ENCODE measurements around the gene CFAP97D2. TPM values are rescaled to one million over a fixed set of nuclear protein-coding genes. Genes with fewer than 3 reads are reported as not detected.

CFAP97D2 gene
- total RNA-seq, 1 donor from 2014 or later, result not detected

DNA sequence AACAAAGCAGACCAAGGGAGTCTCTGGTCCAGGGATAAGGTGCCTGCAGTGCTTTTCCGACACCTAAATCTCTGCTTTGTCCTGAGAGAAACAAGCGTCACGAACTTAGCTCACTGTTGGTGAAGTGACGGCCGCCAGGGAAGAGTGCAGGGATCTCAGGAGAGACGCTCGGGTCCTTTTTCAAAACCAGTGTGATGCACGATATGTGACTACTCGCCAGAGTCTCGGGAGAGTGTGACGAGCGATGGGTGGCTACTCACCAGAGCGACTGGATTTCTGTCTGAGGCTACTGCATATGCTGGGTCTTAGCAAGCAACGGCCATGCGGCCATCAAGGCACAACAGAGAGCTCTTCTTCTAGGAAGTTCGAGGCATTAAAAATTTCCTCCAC, 16.5 kb upstream of the CFAP97D2 start:
- no peak for DNase-seq (ENCODE audit: low read depth)
- TF ChIP-seq, protein P1, sequence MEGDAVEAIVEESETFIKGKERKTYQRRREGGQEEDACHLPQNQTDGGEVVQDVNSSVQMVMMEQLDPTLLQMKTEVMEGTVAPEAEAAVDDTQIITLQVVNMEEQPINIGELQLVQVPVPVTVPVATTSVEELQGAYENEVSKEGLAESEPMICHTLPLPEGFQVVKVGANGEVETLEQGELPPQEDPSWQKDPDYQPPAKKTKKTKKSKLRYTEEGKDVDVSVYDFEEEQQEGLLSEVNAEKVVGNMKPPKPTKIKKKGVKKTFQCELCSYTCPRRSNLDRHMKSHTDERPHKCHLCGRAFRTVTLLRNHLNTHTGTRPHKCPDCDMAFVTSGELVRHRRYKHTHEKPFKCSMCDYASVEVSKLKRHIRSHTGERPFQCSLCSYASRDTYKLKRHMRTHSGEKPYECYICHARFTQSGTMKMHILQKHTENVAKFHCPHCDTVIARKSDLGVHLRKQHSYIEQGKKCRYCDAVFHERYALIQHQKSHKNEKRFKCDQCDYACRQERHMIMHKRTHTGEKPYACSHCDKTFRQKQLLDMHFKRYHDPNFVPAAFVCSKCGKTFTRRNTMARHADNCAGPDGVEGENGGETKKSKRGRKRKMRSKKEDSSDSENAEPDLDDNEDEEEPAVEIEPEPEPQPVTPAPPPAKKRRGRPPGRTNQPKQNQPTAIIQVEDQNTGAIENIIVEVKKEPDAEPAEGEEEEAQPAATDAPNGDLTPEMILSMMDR (conservative IDR thresholded peaks at IDR 0.05; ENCODE audit: low read depth, low read length), result no peak
- no peak overlapping the region for H3K4me3 ChIP-seq (ENCODE audit: low read depth, low read length)

GRCh38 chr13:114164053-114164452, 15.0 kb upstream of the CFAP97D2 start:
- no peak for DNase-seq (ENCODE audit: low read depth)
- no peak overlapping the region for H3K4me3 ChIP-seq (ENCODE audit: low read depth, low read length)
- TF ChIP-seq, protein P1 (conservative IDR thresholded peaks at IDR 0.05; ENCODE audit: low read depth, low read length), result no peak

DNA sequence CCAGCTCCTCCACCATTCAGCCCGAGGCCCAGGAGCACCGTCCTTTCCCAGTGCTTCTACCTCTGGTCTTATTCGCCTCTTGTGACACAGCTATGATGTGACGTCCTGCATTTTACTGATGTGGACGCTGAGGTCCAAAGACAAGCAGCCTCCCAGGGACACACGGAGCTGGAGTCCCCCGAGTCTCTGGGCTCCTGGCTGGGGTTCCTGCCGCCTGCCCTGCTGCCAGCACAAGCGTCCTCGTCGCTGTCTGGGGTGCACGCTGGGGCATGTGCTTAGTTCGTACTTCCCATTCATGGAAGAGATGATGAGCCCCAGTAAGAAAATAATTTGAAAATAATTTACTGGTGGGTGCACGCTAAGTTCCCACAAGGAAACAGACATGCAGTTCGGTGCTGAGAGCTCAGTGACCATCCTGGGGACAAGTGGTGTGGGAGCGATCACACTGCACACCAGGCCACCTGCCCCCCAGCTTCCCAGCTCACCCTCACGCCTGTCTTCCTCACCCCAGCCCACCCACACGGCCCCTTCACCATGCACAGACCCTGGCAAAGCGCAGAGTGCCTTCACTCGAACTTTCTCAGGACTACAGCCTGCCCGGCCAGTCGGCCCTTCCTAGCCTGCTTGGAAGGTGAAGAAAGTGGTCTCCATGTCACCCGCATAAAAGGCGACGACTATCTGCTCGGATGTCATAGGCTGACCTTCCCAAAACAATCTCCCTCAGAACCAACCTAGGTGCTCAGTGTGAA, 14.2 kb upstream of the CFAP97D2 start:
- TF ChIP-seq, protein P1 (conservative IDR thresholded peaks at IDR 0.05; ENCODE audit: low read depth, low read length), result no peak
- no peak overlapping the region for H3K4me3 ChIP-seq (ENCODE audit: low read depth, low read length)
- DNase-seq (ENCODE audit: low read depth), result no peak

DNA sequence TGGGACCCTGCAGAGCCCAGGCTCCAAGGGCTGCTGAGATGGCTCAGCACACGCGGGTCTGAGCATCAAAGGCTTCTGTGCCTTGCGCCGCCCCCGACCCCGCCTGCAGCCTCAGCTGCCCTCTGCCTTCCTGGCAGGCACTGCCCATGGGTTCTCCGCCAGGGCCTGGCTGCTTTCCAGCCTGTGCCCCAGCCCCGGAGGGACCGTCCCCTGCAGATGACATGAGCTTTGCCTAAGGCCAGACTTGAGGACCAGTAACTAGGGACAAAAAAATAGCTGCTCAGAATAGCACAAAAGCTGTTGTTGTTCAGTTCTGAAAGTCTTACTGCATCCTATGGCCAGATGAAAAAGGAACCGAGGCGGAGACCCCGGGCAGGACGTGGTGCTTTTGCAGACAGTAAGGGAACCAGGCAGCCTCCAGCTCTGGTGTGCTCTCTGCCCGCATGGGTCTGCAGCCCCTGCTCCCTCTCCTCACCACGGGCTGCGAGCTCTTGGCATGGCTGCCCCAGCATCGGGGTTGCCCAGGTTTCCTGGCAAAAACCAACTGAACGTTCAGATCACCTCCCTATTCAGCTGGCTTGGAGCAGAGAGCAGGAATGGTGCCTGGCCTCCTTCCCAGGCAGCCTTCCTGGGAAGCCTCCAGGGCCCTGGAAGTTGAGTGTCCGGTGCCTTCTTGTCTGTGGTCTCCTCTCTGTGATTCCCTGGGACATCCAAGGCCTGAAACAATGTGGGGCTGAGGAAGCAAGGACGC, 12.5 kb upstream of the CFAP97D2 start:
- no peak overlapping the region for H3K4me3 ChIP-seq (ENCODE audit: low read depth, low read length)
- TF ChIP-seq, protein P1 (conservative IDR thresholded peaks at IDR 0.05; ENCODE audit: low read depth, low read length), result no peak
- DNase-seq (ENCODE audit: low read depth), result no peak

- no peak for DNase-seq (ENCODE audit: low read depth)
- TF ChIP-seq, protein P1 (conservative IDR thresholded peaks at IDR 0.05; ENCODE audit: low read depth, low read length), result no peak
- H3K4me3 ChIP-seq (ENCODE audit: low read depth, low read length), result no peak overlapping the region
Observed at GRCh38 chr13:114167426-114167825, 11.6 kb upstream of the CFAP97D2 start.

- TF ChIP-seq, protein P1 (conservative IDR thresholded peaks at IDR 0.05; ENCODE audit: low read depth, low read length), result no peak
- no peak overlapping the region for H3K4me3 ChIP-seq (ENCODE audit: low read depth, low read length)
- no peak for DNase-seq (ENCODE audit: low read depth)
Observed at GRCh38 chr13:114167885-114168284, 11.2 kb upstream of the CFAP97D2 start.
